Stimulated activated CD4-positive, alpha-beta T cell treated with anti-CD3 and anti-CD28 coated beads, Interleukin-12 subunit alpha, Interleukin-12 subunit beta, amount 100 ng/mL, for 4 hours (primary cell): ENCODE results near the gene PROM1.

Source experiments
- DNase-seq: peaks from one replicate; pipeline ENCODE4 v3.0.0-alpha.2; 2020

Gene PROM1

GRCh38 chr4:15936495-15936894, 147.3 kb downstream of the PROM1 start:
- DNase-seq: no peak

- no peak for DNase-seq
These were observed 148.1 kb downstream of the PROM1 start for GRCh38 chr4:15935504-15936402.

DNA sequence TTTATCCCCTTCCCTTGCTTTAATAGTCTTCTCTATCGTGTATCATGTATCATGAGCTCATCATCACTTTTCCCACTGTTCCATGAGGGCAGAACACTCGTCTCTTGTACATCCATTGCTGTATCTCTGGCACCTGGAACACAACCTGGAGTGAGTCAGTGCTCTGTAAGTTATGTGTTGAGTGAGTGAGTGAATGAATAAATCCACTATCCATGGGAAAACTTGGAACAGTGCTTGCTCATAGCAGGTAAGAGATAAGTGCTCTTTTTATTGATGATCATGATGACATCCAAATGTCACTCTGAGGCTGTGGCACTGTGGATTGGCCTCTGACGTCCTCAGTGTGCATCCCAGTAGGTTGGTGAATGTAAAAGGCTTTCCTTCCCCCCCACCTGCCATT, 149.6 kb downstream of the PROM1 start:
- no peak for DNase-seq

- no peak for DNase-seq
These were observed 152.2 kb downstream of the PROM1 start for GRCh38 chr4:15931451-15932210.

GRCh38 chr4:15930314-15930713, 153.5 kb downstream of the PROM1 start:
- DNase-seq: no peak

- no peak for DNase-seq
These were observed 154.3 kb downstream of the PROM1 start for GRCh38 chr4:15929540-15929939.

DNA sequence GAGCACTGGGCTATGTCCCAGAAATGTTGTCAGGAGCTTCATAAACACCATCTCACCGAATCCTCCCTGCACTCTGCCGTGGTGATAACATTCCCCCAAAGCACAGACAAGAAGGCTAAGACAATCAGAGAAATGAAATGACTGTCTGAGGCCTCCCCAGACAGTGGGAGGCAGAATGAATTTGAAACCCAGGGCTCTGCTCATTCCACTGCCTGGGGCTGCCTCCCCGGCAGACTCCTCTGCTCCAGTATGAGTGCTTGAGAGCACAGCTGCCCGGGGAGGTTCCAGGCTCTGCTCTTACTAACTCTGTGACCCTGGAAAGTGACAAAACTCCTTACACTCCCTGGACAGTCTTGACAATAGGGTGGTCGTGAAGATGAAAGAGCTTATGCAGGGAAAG, 154.9 kb downstream of the PROM1 start:
- DNase-seq: no peak

DNA sequence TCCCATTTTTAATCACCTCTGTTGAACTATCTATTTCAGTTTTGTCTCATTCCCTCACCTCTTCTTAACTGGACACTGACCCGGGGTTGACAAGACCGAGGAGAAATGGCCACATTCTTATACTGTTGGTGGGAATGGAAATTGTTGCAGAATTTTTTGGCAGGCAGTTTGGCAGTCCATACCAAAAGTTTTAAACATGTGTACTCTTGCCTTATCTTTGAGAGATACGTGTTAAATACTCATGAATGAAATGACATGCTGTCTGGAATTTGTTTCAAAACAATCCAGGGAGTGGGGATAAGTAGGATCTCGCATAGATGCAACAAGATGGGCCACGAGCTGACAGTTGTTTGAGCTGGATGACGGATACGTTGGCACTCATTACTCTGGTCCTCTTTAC, 157.3 kb downstream of the PROM1 start:
- DNase-seq: no peak

- DNase-seq: no peak
These were observed 158.0 kb downstream of the PROM1 start for GRCh38 chr4:15925830-15926229.

GRCh38 chr4:15921592-15921932, 162.3 kb downstream of the PROM1 start:
- DNase-seq: no peak

DNA sequence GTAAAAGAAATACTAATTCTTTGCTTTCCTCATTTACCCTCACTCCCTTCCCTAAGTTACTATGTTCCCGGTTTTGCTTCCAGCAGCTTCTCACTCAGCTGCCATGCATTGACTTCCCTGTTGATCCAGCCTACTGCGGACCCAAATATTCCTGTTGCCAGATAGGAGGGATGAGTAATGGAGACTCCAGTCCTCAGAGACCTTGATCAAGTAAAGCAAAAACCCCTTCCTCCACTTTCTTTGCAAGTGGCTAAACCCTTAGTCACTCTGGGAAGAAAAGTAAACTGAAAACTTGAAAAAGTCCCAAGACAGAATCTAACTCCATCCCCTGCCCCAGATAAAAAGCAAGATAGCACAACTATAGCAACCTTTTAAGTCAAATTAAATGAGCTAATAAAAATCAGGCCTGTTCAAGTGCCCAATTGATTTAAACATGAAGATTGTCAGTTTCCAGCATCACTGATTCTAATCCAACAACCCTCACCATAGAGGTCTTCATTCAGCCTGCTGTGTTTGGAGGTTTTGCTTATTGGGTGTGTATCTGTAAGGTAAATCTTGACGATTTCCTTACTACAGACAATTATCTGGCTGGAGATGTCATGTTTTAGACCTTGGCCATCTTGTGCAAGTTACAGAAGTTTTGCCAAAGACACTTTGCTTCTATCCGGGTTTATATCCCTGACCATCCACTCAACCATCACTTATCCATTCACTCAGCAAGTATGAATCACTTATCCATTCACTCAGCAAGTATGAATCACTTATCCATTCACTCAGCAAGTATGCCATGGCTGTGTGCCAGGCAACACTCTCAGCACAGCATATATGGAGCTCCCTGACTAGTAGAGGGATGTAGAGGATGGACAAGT, 162.9 kb downstream of the PROM1 start:
- DNase-seq: no peak

- DNase-seq: no peak
These were observed 165.2 kb downstream of the PROM1 start for GRCh38 chr4:15918484-15919129.
